ENCODE data around the gene MAPK8IP1.

Gene MAPK8IP1

DNA sequence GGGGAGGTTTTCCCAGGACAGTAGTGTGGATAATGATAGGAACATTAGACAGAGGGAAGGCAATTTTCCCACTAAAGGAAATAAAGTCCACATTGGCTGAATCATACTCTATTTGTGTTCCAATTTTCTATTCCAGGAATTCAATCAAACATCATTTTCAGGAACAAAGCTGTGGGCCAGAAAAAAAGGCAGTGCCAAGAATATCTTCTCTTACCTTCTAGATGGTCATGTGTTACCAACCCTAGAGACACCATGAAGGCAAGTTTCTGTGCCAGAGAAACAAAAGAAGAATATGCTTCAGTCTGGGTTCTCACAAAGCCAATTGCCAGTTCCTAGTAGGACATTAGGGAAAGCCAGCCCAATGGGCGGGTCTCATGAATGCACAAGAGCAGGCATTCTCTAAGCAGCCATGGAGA, 64.5 kb downstream of the MAPK8IP1 start:
- no peak for DNase-seq
